NT2/D1 (cell line): ENCODE results near the gene SLC2A13.
"Not testable (repeated sequence)": the region's sequence is repeated elsewhere in the genome, so short reads cannot be mapped to it uniquely, and the experiment has no call there.

Experiments
- DNase-seq: peaks from one replicate; pipeline ENCODE4 v3.0.0-alpha.2; 2011; ENCODE audit warnings: low read depth, low spot score
- H3K27me3 ChIP-seq: 2 replicates; pipeline ENCODE4 v1.6.0; 2011; ENCODE audit warnings: mild to moderate bottlenecking; ENCODE audit not compliant: insufficient read length, insufficient read depth
- H3K36me3 ChIP-seq: 2 replicates; pipeline ENCODE4 v1.6.1; 2011; ENCODE audit warnings: mild to moderate bottlenecking, low read length, mixed read lengths; ENCODE audit not compliant: insufficient read depth, insufficient read length
- H3K4me1 ChIP-seq: 2 replicates; pipeline ENCODE4 v1.5.1; 2011; ENCODE audit not compliant: insufficient read depth, insufficient read length
- H3K4me3 ChIP-seq: 2 replicates; pipeline ENCODE4 v1.5.1; 2011; ENCODE audit warnings: low read depth; ENCODE audit not compliant: insufficient read length
- H3K9ac ChIP-seq: 2 replicates; pipeline ENCODE4 v1.6.0; 2011; ENCODE audit warnings: low read depth; ENCODE audit not compliant: insufficient read length
- H3K9me3 ChIP-seq: 2 replicates; pipeline ENCODE4 v1.5.1; 2011; ENCODE audit warnings: mild to moderate bottlenecking, low read length; ENCODE audit not compliant: insufficient read depth
- SUZ12 ChIP-seq: IDR thresholded peaks from 2 replicates; pipeline ENCODE4 v1.6.1; 2011; ENCODE audit not compliant: insufficient read length, insufficient read depth; ENCODE audit errors: extremely low read depth
- YY1 ChIP-seq: IDR thresholded peaks from 2 replicates; pipeline ENCODE4 v1.6.1; 2011; ENCODE audit not compliant: insufficient read length, insufficient read depth
- ZNF274 ChIP-seq: IDR thresholded peaks from 2 replicates; pipeline ENCODE4 v1.6.1; 2011; ENCODE audit warnings: mild to moderate bottlenecking, low read depth, low read length

SLC2A13 gene

GRCh38 chr12:39755478-39755877 is 350.4 kb downstream of the SLC2A13 start:
- H3K4me3 ChIP-seq, result no peak overlapping the region
- TF ChIP-seq SUZ12 (no peak), ZNF274 (no peak), YY1 (no peak)
- H3K9me3 ChIP-seq, result no peaks in the 10 kb centered on the region
- H3K9ac ChIP-seq, result no peak overlapping the region
- no peak for DNase-seq
- no peaks in the 10 kb centered on the region for H3K4me1 ChIP-seq
- H3K27me3 ChIP-seq, result no peaks in the 10 kb centered on the region
- peaks cover 2% of the 10 kb centered on the region for H3K36me3 ChIP-seq

GRCh38 chr12:39752482-39753137 is 353.3 kb downstream of the SLC2A13 start:
- TF ChIP-seq YY1 (no peak), SUZ12 (no peak), ZNF274 (no peak)
- peak; percentile 33 for DNase-seq
- Histone ChIP-seq H3K27me3 (no peaks in the 10 kb centered on the region), H3K36me3 (no peaks in the 10 kb centered on the region), H3K9me3 (no peaks in the 10 kb centered on the region), H3K4me3 (no peak overlapping the region), H3K4me1 (no peaks in the 10 kb centered on the region), H3K9ac (no peak overlapping the region)

- not testable (repeated sequence) for H3K4me1 ChIP-seq, H3K36me3 ChIP-seq, H3K9me3 ChIP-seq, H3K27me3 ChIP-seq, H3K4me3 ChIP-seq, H3K9ac ChIP-seq
- peak; percentile 44 for DNase-seq
Observed at GRCh38 chr12:39746151-39746550, 359.7 kb downstream of the SLC2A13 start.

- H3K27me3 ChIP-seq, result no peaks in the 10 kb centered on the region
- H3K9me3 ChIP-seq, result no peaks in the 10 kb centered on the region
- TF ChIP-seq YY1, result no peak
- no peak for TF ChIP-seq ZNF274
- TF ChIP-seq SUZ12, result no peak
- no peaks in the 10 kb centered on the region for H3K4me1 ChIP-seq
- no peak overlapping the region for H3K4me3 ChIP-seq
- no peaks in the 10 kb centered on the region for H3K36me3 ChIP-seq
- no peak for DNase-seq
- H3K9ac ChIP-seq, result no peak overlapping the region
Observed at GRCh38 chr12:39743655-39744054, 362.2 kb downstream of the SLC2A13 start.

- H3K9me3 ChIP-seq, result 0 out of 2 replicates have a peak, but pooled peaks cover 5% of the 10 kb centered on the region
- TF ChIP-seq ZNF274 (no peak), YY1 (no peak), SUZ12 (no peak)
- H3K9ac ChIP-seq, result no peak overlapping the region
- H3K4me1 ChIP-seq, result no peaks in the 10 kb centered on the region
- H3K4me3 ChIP-seq, result no peak overlapping the region
- H3K36me3 ChIP-seq, result no peaks in the 10 kb centered on the region
- no peak for DNase-seq
- H3K27me3 ChIP-seq, result no peaks in the 10 kb centered on the region
Observed at GRCh38 chr12:39736406-39736805, 369.5 kb downstream of the SLC2A13 start.

- Histone ChIP-seq H3K36me3 (no peaks in the 10 kb centered on the region), H3K4me1 (no peaks in the 10 kb centered on the region), H3K9ac (no peak overlapping the region), H3K27me3 (no peaks in the 10 kb centered on the region), H3K4me3 (no peak overlapping the region), H3K9me3 (no peaks in the 10 kb centered on the region)
- TF ChIP-seq ZNF274, result no peak
- no peak for TF ChIP-seq SUZ12
- no peak for TF ChIP-seq YY1
- no peak for DNase-seq
Observed at GRCh38 chr12:39723831-39724230, 382.1 kb downstream of the SLC2A13 start.

GRCh38 chr12:39722504-39722903 is 383.4 kb downstream of the SLC2A13 start:
- no peaks in the 10 kb centered on the region for H3K4me1 ChIP-seq
- no peak for TF ChIP-seq SUZ12
- TF ChIP-seq YY1, result no peak
- TF ChIP-seq ZNF274, result no peak
- no peak overlapping the region for H3K9ac ChIP-seq
- H3K4me3 ChIP-seq, result no peak overlapping the region
- DNase-seq, result no peak
- H3K36me3 ChIP-seq, result no peaks in the 10 kb centered on the region
- no peaks in the 10 kb centered on the region for H3K27me3 ChIP-seq
- no peaks in the 10 kb centered on the region for H3K9me3 ChIP-seq

- DNase-seq, result no peak
- Histone ChIP-seq H3K36me3 (no peaks in the 10 kb centered on the region), H3K4me1 (no peaks in the 10 kb centered on the region), H3K9ac (no peak overlapping the region), H3K9me3 (peaks cover 30% of the 10 kb centered on the region), H3K27me3 (no peaks in the 10 kb centered on the region), H3K4me3 (no peak overlapping the region)
- TF ChIP-seq YY1 (no peak), SUZ12 (no peak), ZNF274 (no peak)
Observed at GRCh38 chr12:39713552-39713951, 392.3 kb downstream of the SLC2A13 start.
